ENCODE results near the gene RAC2. TPM values are rescaled to one million over a fixed set of nuclear protein-coding genes. Genes with fewer than 3 reads are reported as not detected.

RAC2 gene
- total RNA-seq, 1 experiment from 2014 or later: 50.5 TPM

GRCh38 chr22:37188901-37189466, 55.1 kb downstream of the RAC2 start:
- H3K4me1 ChIP-seq (ENCODE audit: insufficient read depth, low read length): peaks cover 60% of the 10 kb centered on the region
- peaks cover 4% of the 10 kb centered on the region for H3F3A ChIP-seq (ENCODE audit: low read length, unreplicated experiment)
- H4K20me1 ChIP-seq (ENCODE audit: low read length): no peaks in the 10 kb centered on the region
- peak overlapping the region; percentile 79 for H3K4me2 ChIP-seq (ENCODE audit: low read length)
- H2AFZ ChIP-seq (ENCODE audit: low read length): no peak overlapping the region
- no peaks in the 10 kb centered on the region for H3K9me3 ChIP-seq (ENCODE audit: low read length)
- H3K27ac ChIP-seq (ENCODE audit: low read length): peak overlapping the region; percentile 96
- peak overlapping the region; percentile 56 for H3K4me3 ChIP-seq (ENCODE audit: low read length)
- BruUV-seq (replicated peaks): no TSS peak
- no peaks in the 10 kb centered on the region for H3K9me2 ChIP-seq (replicated peaks; ENCODE audit: low read length)
- H3K9ac ChIP-seq (ENCODE audit: low read length): peak overlapping the region; percentile 80
- H3K79me2 ChIP-seq (ENCODE audit: low read length): 0 out of 2 replicates have a peak, but pooled peaks cover 4% of the 10 kb centered on the region
- TF ChIP-seq EZH2 (IDR thresholded peaks at IDR 0.05; ENCODE audit: low read length, unreplicated experiment): no peak
- no peak for TF ChIP-seq CTCF (conservative IDR thresholded peaks at IDR 0.05; ENCODE audit: low read depth, low read length)
- no peak for TF ChIP-seq EZH2phosphoT487 (IDR thresholded peaks at IDR 0.05; ENCODE audit: borderline replicate concordance, low read length)
- ChIA-PET CTCF (no interaction called here), POLR2A (ENCODE audit: unreplicated experiment) (no interaction called here)
- ATAC-seq (peak; percentile 39), DNase-seq (peak; percentile 82)
- no peaks in the 10 kb centered on the region for H3K36me3 ChIP-seq (ENCODE audit: low read depth, low read length)
- no peaks in the 10 kb centered on the region for H3K27me3 ChIP-seq (ENCODE audit: low read length)
- intact Hi-C loops (cut with micrococcal nuclease): no loop called here

GRCh38 chr22:37187891-37188761, 55.9 kb downstream of the RAC2 start, which contains the start of gene C1QTNF6:
Gene C1QTNF6 (minus strand): TSS chr22:37188247. CDS start chr22:37188213, 34 bp downstream.
- no peaks in the 10 kb centered on the region for H4K20me1 ChIP-seq (ENCODE audit: low read length)
- H3K36me3 ChIP-seq (ENCODE audit: low read depth, low read length): no peaks in the 10 kb centered on the region
- TF ChIP-seq EZH2phosphoT487 (IDR thresholded peaks at IDR 0.05; ENCODE audit: borderline replicate concordance, low read length): no peak
- TF ChIP-seq EZH2 (IDR thresholded peaks at IDR 0.05; ENCODE audit: low read length, unreplicated experiment): no peak
- TF ChIP-seq CTCF (conservative IDR thresholded peaks at IDR 0.05; ENCODE audit: low read depth, low read length): no peak
- intact Hi-C loops (cut with micrococcal nuclease): no loop called here
- 0 out of 2 replicates have a peak, but pooled peaks cover 4% of the 10 kb centered on the region for H3K79me2 ChIP-seq (ENCODE audit: low read length)
- peak within 1 kb of the TSS; percentile 38 for H2AFZ ChIP-seq (ENCODE audit: low read length)
- no peaks in the 10 kb centered on the region for H3K27me3 ChIP-seq (ENCODE audit: low read length)
- DNase-seq (peak; percentile 60), ATAC-seq (peak; percentile 36)
- H3K4me2 ChIP-seq (ENCODE audit: low read length): peak within 1 kb of the TSS; percentile 79
- no peaks in the 10 kb centered on the region for H3K9me2 ChIP-seq (replicated peaks; ENCODE audit: low read length)
- H3F3A ChIP-seq (ENCODE audit: low read length, unreplicated experiment): peaks cover 4% of the 10 kb centered on the region
- POLR2A ChIA-PET (ENCODE audit: unreplicated experiment): no interaction called here
- H3K27ac ChIP-seq (ENCODE audit: low read length): peak within 1 kb of the TSS; percentile 96
- H3K4me1 ChIP-seq (ENCODE audit: insufficient read depth, low read length): peaks cover 60% of the 10 kb centered on the region
- BruUV-seq (replicated peaks): no TSS peak
- H3K4me3 ChIP-seq (ENCODE audit: low read length): peak within 1 kb of the TSS; percentile 56
- H3K9me3 ChIP-seq (ENCODE audit: low read length): no peaks in the 10 kb centered on the region
- H3K9ac ChIP-seq (ENCODE audit: low read length): peak within 1 kb of the TSS; percentile 80
- CTCF ChIA-PET: interaction anchor here (0.6 kb wide), 1 partner anchor 179 kb away, joined by 4 read pairs; no protein-coding TSS in a partner anchor
